Thoracic aorta (tissue), 2 donors: ENCODE measurements around the gene DEDD. TPM values are rescaled to one million over a fixed set of nuclear protein-coding genes. Genes with fewer than 3 reads are reported as not detected.

Source experiments
- ATAC-seq: fragments of 150-250 bp; one replicate; pipeline ENCODE4 v1.8.0; 2017; ENCODE audit warnings: low read depth; ENCODE audit not compliant: insufficient number of reproducible peaks, low FRiP score
- DNase-seq: peaks from one replicate; pipeline ENCODE4 v3.0.0-alpha.2; 2020; ENCODE audit warnings: low spot score
- H3K27ac ChIP-seq, 2 donors: fragments of 200-600 bp; sonication (generic); 1 replicate in 1 of 2; 2 replicates in 1 of 2; pipeline ENCODE4 v1.5.1; 2016; ENCODE audit warnings: mild to moderate bottlenecking in 2 of 2, moderate library complexity in 2 of 2
- H3K27me3 ChIP-seq: fragments of 200-600 bp; sonication (generic); replicated peaks from 2 replicates; pipeline ENCODE4 v1.6.0; 2016; ENCODE audit warnings: mild to moderate bottlenecking; ENCODE audit not compliant: insufficient read depth
- H3K36me3 ChIP-seq: fragments of 200-600 bp; sonication (generic); one replicate; pipeline ENCODE4 v1.5.1; 2016
- H3K4me1 ChIP-seq, 2 donors: fragments of 200-600 bp; sonication (generic); 1 replicate in 1 of 2; 2 replicates in 1 of 2; pipeline versions ENCODE4 v1.5.1 to v1.6.0; 2016; ENCODE audit warnings: low read depth in 2 of 2, mild to moderate bottlenecking in 1 of 2; ENCODE audit not compliant: control insufficient read depth in 1 of 2
- H3K4me3 ChIP-seq: fragments of 200-600 bp; sonication (generic); 2 replicates; pipeline ENCODE4 v1.5.1; 2016; ENCODE audit warnings: mild to moderate bottlenecking
- H3K9me3 ChIP-seq: fragments of 200-600 bp; sonication (generic); 2 replicates; pipeline ENCODE4 v1.5.1; 2016
- total RNA-seq, 2 donors: library from RNA; depleted of rRNA; stranded (reverse); fragments of >200 nt; gene quantifications; one replicate each; pipeline versions ENCODE4 v1.1.0 to v1.2.3, GENCODE V29; 2016
- TF ChIP-seq, protein P1 (sequence below): fragments of 200-600 bp; sonication (generic); IDR thresholded peaks from one replicate; pipeline ENCODE4 v1.5.1; 2019; ENCODE audit warnings: antibody characterized with exemption

The DEDD gene
- total RNA-seq, 2 donors from 2014 or later = 30.7 to 34.3 TPM

DNA sequence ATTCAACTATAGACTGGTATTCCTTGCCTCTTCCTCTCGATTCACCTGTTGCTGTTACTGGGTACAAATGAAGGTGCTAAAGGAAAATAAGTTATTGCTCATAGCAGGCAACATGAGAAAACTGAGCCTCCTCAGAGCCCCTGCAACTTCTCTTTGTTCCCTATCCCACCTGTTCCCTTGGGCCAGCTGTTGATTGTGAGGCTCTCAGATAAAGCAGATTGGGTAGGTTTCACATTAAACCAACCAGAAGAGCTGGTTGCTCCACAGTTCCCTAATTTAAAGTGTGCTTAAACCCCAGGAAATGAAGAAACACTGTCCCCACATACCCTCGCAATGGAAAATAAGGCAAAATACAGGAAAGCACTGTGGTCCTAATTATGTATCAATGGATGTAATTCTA lies 4.8 kb downstream of the DEDD start:
- Histone ChIP-seq H3K27me3 (no peaks in the 10 kb centered on the region), H3K4me3 (no peak overlapping the region), H3K36me3 (peaks cover 31% of the 10 kb centered on the region), H3K4me1 (peaks cover 9 to 42% of the 10 kb centered on the region in 2 donors), H3K9me3 (no peaks in the 10 kb centered on the region), H3K27ac (no peak overlapping the region)
- DNase-seq (no peak), ATAC-seq (no peak)
- TF ChIP-seq, protein P1, sequence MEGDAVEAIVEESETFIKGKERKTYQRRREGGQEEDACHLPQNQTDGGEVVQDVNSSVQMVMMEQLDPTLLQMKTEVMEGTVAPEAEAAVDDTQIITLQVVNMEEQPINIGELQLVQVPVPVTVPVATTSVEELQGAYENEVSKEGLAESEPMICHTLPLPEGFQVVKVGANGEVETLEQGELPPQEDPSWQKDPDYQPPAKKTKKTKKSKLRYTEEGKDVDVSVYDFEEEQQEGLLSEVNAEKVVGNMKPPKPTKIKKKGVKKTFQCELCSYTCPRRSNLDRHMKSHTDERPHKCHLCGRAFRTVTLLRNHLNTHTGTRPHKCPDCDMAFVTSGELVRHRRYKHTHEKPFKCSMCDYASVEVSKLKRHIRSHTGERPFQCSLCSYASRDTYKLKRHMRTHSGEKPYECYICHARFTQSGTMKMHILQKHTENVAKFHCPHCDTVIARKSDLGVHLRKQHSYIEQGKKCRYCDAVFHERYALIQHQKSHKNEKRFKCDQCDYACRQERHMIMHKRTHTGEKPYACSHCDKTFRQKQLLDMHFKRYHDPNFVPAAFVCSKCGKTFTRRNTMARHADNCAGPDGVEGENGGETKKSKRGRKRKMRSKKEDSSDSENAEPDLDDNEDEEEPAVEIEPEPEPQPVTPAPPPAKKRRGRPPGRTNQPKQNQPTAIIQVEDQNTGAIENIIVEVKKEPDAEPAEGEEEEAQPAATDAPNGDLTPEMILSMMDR = no peak

DNA sequence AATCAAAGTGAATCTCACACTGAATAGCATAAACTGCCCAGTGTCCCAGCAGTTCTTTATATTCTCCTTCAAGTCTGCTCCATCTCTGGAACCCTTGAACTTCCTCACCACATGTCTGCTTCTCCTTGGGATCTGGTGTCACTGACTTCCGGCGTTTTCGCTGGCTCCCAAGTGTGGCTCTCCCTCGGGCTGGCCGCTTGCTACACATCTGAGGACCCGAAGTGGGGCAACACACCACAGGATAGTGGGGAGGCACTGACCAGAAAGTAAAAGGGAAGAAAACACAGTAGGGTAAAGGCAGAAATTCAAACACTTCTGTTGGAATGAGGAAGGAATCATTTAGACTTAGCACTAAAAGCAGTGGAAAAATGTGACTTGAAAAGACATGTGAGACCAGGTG lies 9.5 kb downstream of the DEDD start:
- TF ChIP-seq, protein P1 = no peak
- H3K36me3 ChIP-seq = peaks cover 38% of the 10 kb centered on the region
- H3K4me1 ChIP-seq = peaks cover 7 to 31% of the 10 kb centered on the region in 2 donors
- no peaks in the 10 kb centered on the region for H3K27me3 ChIP-seq
- no peaks in the 10 kb centered on the region for H3K9me3 ChIP-seq
- no peak overlapping the region for H3K27ac ChIP-seq
- DNase-seq (no peak), ATAC-seq (no peak)
- no peak overlapping the region for H3K4me3 ChIP-seq

DNA sequence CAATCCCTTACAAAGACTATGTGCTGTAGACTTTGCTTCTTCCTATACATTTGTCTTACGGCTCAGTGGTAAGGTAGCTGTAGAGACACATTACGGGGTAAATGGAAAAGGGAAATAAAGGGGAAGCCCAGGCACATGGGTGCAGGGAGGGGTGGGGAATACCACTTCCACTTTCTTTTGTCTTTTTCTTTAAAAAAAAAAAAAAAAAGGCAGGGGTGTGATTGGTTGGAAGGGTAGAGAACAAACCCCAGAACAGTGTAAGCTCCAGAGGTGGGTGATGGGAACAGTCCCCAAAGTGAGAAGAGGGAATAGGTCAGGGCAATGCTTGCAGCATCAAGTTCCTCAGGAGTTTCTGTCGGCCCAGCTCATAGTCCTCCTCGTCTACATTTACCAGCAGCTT lies 10.6 kb downstream of the DEDD start:
- Histone ChIP-seq H3K27ac (no peak overlapping the region), H3K4me1 (peaks cover 10 to 26% of the 10 kb centered on the region in 2 donors), H3K36me3 (peaks cover 33% of the 10 kb centered on the region), H3K4me3 (no peak overlapping the region), H3K27me3 (no peaks in the 10 kb centered on the region), H3K9me3 (no peaks in the 10 kb centered on the region)
- ATAC-seq = no peak
- DNase-seq = no peak
- TF ChIP-seq, protein P1 = no peak

DNA sequence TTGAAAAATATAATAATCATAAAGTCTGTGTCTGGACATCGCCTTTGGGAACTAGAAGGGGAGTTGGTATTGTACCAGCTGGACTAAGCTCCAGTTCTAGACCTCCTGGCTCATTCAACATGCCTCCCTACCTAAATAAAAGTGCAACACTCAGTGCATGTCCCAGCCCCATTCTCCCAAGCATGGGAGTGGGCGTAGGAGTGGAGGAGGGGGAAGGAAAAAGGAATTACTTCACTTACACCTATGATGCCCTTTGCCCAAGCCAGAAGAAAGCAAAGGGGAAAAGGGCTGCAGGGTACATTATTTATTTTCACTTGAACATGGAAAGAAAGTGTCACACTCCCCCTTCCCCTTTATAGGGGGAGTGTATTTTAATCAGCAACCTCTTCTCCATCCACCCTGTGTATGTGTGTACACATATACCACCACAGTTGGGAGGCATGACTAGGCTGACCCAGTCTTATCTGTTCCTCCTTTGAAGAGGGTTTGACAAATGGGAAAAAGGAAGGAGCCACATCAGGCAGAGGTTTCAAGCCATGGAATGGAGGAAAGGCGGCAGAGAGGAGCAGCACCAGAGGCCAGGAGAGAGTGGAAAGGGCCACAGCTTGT lies 11.3 kb downstream of the DEDD start:
- H3K27me3 ChIP-seq = no peaks in the 10 kb centered on the region
- no peak for DNase-seq
- ATAC-seq = no peak
- H3K4me3 ChIP-seq = no peak overlapping the region
- peaks cover 17 to 33% of the 10 kb centered on the region in 2 donors for H3K4me1 ChIP-seq
- TF ChIP-seq, protein P1 = no peak
- H3K27ac ChIP-seq = no peak overlapping the region
- H3K36me3 ChIP-seq = peaks cover 33% of the 10 kb centered on the region
- H3K9me3 ChIP-seq = no peaks in the 10 kb centered on the region

DNA sequence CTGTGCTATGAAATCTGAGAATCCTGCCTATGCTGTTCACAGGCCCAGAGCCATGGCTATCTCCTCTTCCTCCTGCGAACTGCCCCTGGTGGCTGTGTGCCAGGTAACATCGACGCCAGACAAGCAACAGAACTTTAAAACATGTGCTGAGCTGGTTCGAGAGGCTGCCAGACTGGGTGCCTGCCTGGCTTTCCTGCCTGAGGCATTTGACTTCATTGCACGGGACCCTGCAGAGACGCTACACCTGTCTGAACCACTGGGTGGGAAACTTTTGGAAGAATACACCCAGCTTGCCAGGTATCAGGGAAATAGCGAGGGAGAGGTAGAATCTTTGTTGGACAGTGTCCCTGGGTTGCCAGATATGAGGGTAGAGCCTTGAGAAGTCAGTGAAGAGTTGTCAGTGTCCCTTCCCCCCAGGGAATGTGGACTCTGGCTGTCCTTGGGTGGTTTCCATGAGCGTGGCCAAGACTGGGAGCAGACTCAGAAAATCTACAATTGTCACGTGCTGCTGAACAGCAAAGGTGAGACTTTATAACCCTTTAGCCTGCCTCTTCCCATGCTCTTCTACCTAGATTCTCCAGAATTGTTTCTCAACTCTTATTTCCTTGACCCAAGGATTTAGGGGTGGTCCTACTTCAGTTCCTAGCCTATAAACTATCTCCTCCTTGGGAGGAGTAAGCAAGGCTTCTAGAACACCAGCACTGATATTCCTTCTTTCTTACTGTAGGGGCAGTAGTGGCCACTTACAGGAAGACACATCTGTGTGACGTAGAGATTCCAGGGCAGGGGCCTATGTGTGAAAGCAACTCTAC lies 13.2 kb downstream of the DEDD start:
- Histone ChIP-seq H3K36me3 (peaks cover 29% of the 10 kb centered on the region), H3K9me3 (no peaks in the 10 kb centered on the region), H3K27ac (peak overlapping the region; percentile 91 to 96), H3K27me3 (no peaks in the 10 kb centered on the region), H3K4me3 (peak overlapping the region; percentile 82), H3K4me1 (peaks cover 24 to 48% of the 10 kb centered on the region in 2 donors)
- no peak for DNase-seq
- TF ChIP-seq, protein P1 = no peak
- ATAC-seq = peak; percentile 58
